ENCODE measurements around the gene AFMID. TPM values are rescaled to one million over a fixed set of nuclear protein-coding genes. Genes with fewer than 3 reads are reported as not detected.
A peak's percentile ranks its signal among the peaks of the same experiment; 100 is the strongest.

Gene AFMID
- total and polyA plus RNA-seq, 9 of the 15 experiments (the other 6 are each of a cell fraction or from before 2014, with no cell fraction given), result 62.1 to 188 (median 74.4) TPM

- TF ChIP-seq ZFP91 (CRISPR knock-in tag; IDR thresholded peaks at IDR 0.05) (no peak), ATF3 (IDR thresholded peaks at IDR 0.05) (no peak), ATF3 (CRISPR knock-in tag; conservative IDR thresholded peaks at IDR 0.05) (no peak), E2F5 (CRISPR knock-in tag; IDR thresholded peaks at IDR 0.05) (no peak), KLF10 (CRISPR knock-in tag; IDR thresholded peaks at IDR 0.05) (no peak), POU5F1 (IDR thresholded peaks at IDR 0.05; ENCODE audit: borderline replicate concordance, low read depth, low read length, partially characterized antibody) (no peak), CTCFL (IDR thresholded peaks at IDR 0.05; ENCODE audit: borderline replicate concordance, insufficient read depth, low read depth, low read length, poor library complexity, severe bottlenecking) (peak; percentile 85), ZNF655 (CRISPR knock-in tag; IDR thresholded peaks at IDR 0.05) (no peak), ZNF146 (CRISPR knock-in tag; IDR thresholded peaks at IDR 0.05; ENCODE audit: unreplicated experiment) (no peak), ZNF354B (CRISPR knock-in tag; IDR thresholded peaks at IDR 0.05) (no peak), UBTF (IDR thresholded peaks at IDR 0.05; ENCODE audit: borderline replicate concordance in 1 of 2, low read depth in 2 of 2, low read length in 2 of 2) (no peak), BCL6 (CRISPR knock-in tag; IDR thresholded peaks at IDR 0.05) (no peak), ZNF398 (CRISPR knock-in tag; IDR thresholded peaks at IDR 0.05) (no peak)
Observed at GRCh38 chr17:78250891-78251772, 64.0 kb downstream of the AFMID start (continued).
